ENCODE results near the gene CDH1. TPM values are rescaled to one million over a fixed set of nuclear protein-coding genes. Genes with fewer than 3 reads are reported as not detected.
A peak's percentile ranks its signal among the peaks of the same experiment; 100 is the strongest.

Gene CDH1
- total RNA-seq, 3 donors from 2014 or later (not counting 1 experiment from before 2014, with no cell fraction given) = 0.50 TPM; not detected in 2

DNA sequence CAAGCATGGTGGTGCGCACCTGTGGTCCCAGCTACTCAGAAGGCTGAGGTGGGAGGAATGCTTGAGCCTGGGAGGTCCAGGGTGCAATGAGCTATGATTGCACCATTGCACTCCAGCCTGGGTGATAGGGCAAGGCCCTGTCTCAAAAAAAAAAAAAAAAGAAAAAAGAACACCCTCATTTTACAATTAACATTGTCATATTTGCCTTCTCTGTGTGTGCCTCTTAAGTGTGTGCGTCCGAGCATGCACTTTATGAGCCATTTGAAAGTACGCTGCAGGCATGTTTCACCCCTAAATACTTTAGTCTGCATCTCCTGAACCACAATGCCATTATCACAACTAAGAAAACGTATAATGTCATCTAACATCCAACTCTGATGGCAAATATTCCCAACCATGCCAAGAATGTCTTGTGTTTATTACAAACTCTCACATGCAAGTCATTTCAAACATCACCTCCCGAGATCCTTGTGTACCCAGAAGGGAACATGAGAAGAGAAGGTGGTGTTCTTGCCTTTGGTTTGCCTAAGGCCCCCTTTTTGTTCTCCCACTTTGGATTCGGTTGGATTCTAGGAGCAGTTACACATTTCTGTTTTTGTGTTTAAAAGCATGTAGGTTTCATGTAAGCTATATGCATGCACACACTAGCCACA lies 38.0 kb downstream of the CDH1 start:
- ATAC-seq (no peak), DNase-seq (no peak)
- intact Hi-C loops (cut with micrococcal nuclease) = no loop called here
- TF ChIP-seq, protein P1, sequence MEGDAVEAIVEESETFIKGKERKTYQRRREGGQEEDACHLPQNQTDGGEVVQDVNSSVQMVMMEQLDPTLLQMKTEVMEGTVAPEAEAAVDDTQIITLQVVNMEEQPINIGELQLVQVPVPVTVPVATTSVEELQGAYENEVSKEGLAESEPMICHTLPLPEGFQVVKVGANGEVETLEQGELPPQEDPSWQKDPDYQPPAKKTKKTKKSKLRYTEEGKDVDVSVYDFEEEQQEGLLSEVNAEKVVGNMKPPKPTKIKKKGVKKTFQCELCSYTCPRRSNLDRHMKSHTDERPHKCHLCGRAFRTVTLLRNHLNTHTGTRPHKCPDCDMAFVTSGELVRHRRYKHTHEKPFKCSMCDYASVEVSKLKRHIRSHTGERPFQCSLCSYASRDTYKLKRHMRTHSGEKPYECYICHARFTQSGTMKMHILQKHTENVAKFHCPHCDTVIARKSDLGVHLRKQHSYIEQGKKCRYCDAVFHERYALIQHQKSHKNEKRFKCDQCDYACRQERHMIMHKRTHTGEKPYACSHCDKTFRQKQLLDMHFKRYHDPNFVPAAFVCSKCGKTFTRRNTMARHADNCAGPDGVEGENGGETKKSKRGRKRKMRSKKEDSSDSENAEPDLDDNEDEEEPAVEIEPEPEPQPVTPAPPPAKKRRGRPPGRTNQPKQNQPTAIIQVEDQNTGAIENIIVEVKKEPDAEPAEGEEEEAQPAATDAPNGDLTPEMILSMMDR (IDR thresholded peaks at IDR 0.05) = no peak
- H3K27ac Mint-ChIP-seq = no peak overlapping the region
- peaks cover 7 to 8% of the 10 kb centered on the region in 2 donors for H3K4me1 Mint-ChIP-seq
- no peaks in the 10 kb centered on the region for H3K27me3 ChIP-seq (ENCODE audit: control insufficient read depth, insufficient read depth, low read length)
- H3K36me3 ChIP-seq (ENCODE audit: control insufficient read depth, insufficient read depth, low read length) = no peaks in the 10 kb centered on the region
- H3K4me1 ChIP-seq (ENCODE audit: control insufficient read depth, insufficient read depth, low read length) = peaks cover 14% of the 10 kb centered on the region
- no peaks in the 10 kb centered on the region for H3K36me3 Mint-ChIP-seq
- H3K4me3 ChIP-seq (ENCODE audit: low read length) = no peak overlapping the region
- H3K27ac ChIP-seq (ENCODE audit: low read length) = no peak overlapping the region
- H3K9me3 Mint-ChIP-seq = no peaks in the 10 kb centered on the region
- 88% methylated on average over 6 of the region's 7 CpGs for WGBS (ENCODE audit: insufficient coverage)
- H3K4me3 Mint-ChIP-seq = no peak overlapping the region
- no peaks in the 10 kb centered on the region for H3K9me3 ChIP-seq (ENCODE audit: control insufficient read depth, insufficient read depth, low read length)
- H3K27me3 Mint-ChIP-seq (ENCODE audit: low read depth in 2 of 2) = peaks cover 21 to 31% of the 10 kb centered on the region in 2 donors

DNA sequence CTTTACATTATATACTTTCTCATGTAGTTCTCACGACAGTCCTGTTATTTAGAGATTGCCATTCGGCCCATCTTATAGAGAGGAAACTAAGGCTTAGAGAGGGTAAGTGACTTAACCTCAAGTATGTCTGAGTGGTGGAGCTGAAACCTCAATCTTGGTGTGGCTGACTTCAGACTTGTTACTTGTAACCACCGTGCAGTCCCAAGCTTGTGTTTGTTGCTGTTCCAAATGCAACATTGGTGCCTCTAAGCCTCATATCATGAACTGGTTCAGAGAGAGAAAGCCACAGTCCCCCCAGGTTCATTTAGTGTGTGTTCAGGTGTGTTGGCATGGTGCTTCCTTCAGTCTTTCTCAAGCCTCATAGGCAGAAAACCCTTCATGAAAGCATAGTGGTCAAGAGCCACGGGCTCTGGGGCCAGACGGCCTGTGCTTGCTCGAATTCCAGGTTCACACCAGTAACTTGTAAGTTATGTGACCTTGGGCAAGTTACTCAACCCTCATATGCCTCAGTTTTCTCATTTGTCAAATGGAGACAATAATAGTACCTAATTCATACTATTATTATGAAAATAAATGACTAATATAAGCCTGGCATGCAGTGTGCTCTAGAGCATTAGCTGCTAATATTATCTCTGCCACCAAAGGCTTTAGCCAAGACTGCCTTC lies 39.9 kb downstream of the CDH1 start:
- intact Hi-C loops (cut with micrococcal nuclease) = no loop called here
- H3K4me3 Mint-ChIP-seq = no peak overlapping the region
- DNase-seq (peak in 1 of 2 donors; percentile 36), ATAC-seq (peak; percentile 40 to 89 (median 48))
- H3K36me3 Mint-ChIP-seq = no peaks in the 10 kb centered on the region
- peaks cover 27 to 35% of the 10 kb centered on the region in 2 donors for H3K27me3 Mint-ChIP-seq (ENCODE audit: low read depth in 2 of 2)
- Histone ChIP-seq H3K27me3 (ENCODE audit: control insufficient read depth, insufficient read depth, low read length) (no peaks in the 10 kb centered on the region), H3K4me1 (ENCODE audit: control insufficient read depth, insufficient read depth, low read length) (peaks cover 17% of the 10 kb centered on the region), H3K36me3 (ENCODE audit: control insufficient read depth, insufficient read depth, low read length) (no peaks in the 10 kb centered on the region), H3K4me3 (ENCODE audit: low read length) (no peak overlapping the region), H3K9me3 (ENCODE audit: control insufficient read depth, insufficient read depth, low read length) (no peaks in the 10 kb centered on the region), H3K27ac (ENCODE audit: low read length) (no peak overlapping the region)
- TF ChIP-seq, protein P1 (IDR thresholded peaks at IDR 0.05) = no peak
- H3K9me3 Mint-ChIP-seq = no peaks in the 10 kb centered on the region
- no peak overlapping the region for H3K27ac Mint-ChIP-seq
- 31% methylated on average over 6 of the region's 6 CpGs for WGBS (ENCODE audit: insufficient coverage)
- H3K4me1 Mint-ChIP-seq = peaks cover 7 to 8% of the 10 kb centered on the region in 2 donors

DNA sequence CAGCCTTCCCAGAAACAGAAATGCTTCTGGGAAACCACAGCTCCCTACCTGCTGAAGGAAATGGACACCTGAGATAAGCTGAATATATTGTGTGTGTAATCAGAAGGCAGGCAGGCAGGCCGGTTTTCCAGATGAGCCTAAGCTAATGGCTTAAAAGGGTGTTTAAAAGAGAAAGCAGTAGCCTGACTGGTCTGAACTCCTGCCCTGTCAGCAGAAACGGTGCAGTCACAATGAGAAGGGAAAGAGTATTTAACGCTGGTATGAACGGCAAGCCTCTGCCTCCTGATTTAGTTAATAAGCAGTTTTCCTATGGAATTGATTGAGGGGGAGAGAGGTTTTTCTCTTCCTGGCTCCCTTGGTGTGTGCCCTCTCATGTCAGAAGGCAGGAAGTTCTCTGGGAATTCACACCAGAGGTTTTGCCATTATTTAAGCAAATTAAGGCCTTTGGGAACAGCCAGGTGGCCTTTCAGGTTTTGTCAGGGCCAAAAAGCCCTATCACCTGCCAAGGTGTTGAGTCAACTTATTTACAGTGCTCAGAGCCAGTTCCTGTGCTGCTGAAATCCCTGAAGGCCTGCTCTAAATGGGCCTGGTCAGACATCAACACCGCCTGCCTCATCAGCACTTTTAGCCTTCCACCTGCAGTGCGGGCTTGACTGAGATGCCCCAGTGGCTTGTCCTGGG lies 41.6 kb downstream of the CDH1 start:
- Histone ChIP-seq H3K27me3 (ENCODE audit: control insufficient read depth, insufficient read depth, low read length) (no peaks in the 10 kb centered on the region), H3K9me3 (ENCODE audit: control insufficient read depth, insufficient read depth, low read length) (no peaks in the 10 kb centered on the region), H3K4me1 (ENCODE audit: control insufficient read depth, insufficient read depth, low read length) (peaks cover 23% of the 10 kb centered on the region), H3K4me3 (ENCODE audit: low read length) (no peak overlapping the region), H3K36me3 (ENCODE audit: control insufficient read depth, insufficient read depth, low read length) (no peaks in the 10 kb centered on the region), H3K27ac (ENCODE audit: low read length) (no peak overlapping the region)
- 71% methylated on average over 6 of the region's 6 CpGs for WGBS (ENCODE audit: insufficient coverage)
- Mint-ChIP-seq H3K9me3 (no peaks in the 10 kb centered on the region), H3K4me1 (peaks cover 7 to 12% of the 10 kb centered on the region in 2 donors), H3K4me3 (no peak overlapping the region), H3K27ac (no peak overlapping the region), H3K36me3 (no peaks in the 10 kb centered on the region), H3K27me3 (ENCODE audit: low read depth in 2 of 2) (peaks cover 34 to 35% of the 10 kb centered on the region in 2 donors)
- no peak for ATAC-seq
- TF ChIP-seq, protein P1 (IDR thresholded peaks at IDR 0.05) = no peak
- no peak for DNase-seq
- intact Hi-C loops (cut with micrococcal nuclease) = no loop called here
